HG03521 (cell line): Measurements from ENCODE around the gene TMEM183A.

Experiments
- ATAC-seq: cut with Tn5 transposase; IDR thresholded peaks from one replicate; pipeline ENCODE4 v1.9.1; 2021; ENCODE audit warnings: mild to moderate bottlenecking, moderate library complexity; ENCODE audit not compliant: unreplicated experiment

The TMEM183A gene, protein sequence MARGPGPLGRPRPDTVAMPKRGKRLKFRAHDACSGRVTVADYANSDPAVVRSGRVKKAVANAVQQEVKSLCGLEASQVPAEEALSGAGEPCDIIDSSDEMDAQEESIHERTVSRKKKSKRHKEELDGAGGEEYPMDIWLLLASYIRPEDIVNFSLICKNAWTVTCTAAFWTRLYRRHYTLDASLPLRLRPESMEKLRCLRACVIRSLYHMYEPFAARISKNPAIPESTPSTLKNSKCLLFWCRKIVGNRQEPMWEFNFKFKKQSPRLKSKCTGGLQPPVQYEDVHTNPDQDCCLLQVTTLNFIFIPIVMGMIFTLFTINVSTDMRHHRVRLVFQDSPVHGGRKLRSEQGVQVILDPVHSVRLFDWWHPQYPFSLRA

DNA sequence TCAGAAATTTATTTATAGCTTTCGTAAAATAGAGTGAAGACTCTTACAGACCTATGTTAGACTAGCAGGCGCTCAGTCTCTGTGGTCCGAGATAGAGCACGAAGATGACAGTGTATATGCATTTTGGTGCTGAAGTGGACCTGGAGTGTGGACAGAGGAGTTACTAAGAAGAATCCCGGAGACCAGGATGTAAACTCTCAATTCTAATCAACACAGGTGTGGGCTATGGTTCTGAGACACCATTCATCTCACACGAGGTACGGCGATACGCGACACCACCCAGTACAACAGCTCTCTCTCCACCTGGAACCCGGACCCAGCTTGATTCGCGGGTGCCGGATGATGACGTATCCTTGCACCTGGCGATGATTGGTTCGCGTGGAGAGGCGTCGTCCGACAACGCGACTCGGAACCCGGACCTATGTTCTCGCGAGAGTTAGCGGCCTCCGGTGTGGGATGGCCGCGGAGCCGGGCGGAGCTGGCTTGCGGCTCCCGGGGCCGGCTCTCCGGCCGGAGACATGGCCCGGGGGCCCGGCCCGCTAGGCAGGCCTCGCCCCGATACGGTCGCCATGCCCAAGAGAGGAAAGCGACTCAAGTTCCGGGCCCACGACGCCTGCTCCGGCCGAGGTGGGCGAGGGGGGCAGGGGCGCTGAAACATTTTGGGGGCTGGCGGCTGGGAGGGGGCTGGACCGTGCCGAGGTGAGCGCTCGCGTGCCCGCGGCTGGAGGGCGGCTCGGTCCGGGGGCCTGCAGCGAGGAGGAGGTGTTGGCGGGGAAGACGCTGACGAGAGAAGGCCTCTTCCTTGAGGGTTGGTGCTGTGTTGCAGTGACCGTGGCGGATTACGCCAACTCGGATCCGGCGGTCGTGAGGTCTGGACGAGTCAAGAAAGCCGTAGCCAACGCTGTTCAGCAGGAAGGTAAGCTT is at the start of gene TMEM183A:
Gene TMEM183A (plus strand): TSS at position 427 of the 924 bp plus-strand sequence. CDS start 92 bp downstream, at position 519.
- peak; percentile 92 for ATAC-seq

DNA sequence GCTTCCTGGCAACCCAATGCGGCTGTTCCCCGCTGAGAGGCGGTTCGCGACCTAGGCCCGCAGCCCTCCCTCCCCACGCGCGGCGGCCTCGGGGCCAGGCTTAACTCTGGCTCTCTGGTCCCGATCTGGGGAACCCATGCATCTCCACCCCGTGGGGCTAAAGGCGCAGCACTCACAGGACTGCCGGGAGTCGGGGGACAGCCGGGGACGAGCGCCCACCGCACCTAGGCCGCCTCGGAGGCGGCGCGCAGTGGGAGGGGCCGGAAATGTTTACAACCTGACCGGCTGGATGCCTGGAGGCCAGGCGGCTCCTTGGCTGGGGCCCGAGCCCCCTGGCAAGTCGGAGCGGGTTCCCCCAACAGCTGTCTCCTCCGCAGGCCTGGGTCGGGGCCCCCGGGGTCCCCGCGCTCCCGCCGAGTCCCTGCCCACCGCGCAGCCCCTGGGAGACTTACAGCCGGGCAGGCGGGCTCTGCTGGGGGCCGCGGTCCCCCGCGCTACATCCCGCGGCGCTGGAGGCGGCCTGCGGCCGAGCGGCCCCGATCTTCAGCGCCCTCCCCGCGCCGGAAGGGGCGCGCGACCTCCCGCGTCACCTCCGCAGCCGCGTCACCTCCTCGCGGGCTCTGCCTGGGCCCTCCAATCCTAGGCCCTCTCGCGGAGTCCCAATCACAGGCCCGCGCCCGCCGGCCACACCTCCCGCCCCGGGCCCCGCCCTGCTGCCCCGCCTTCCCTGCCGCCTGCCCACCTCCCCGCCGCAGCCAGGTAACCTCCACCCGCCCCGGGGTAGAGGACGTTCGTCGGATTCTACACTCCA is 49.2 kb upstream of the TMEM183A start, which contains the start of gene ADIPOR1:
Gene ADIPOR1 (minus strand): TSS at position 580 of the 811 bp plus-strand sequence. CDS start 7,242 bp downstream, outside the sequence.
- peak; percentile 97 for ATAC-seq

DNA sequence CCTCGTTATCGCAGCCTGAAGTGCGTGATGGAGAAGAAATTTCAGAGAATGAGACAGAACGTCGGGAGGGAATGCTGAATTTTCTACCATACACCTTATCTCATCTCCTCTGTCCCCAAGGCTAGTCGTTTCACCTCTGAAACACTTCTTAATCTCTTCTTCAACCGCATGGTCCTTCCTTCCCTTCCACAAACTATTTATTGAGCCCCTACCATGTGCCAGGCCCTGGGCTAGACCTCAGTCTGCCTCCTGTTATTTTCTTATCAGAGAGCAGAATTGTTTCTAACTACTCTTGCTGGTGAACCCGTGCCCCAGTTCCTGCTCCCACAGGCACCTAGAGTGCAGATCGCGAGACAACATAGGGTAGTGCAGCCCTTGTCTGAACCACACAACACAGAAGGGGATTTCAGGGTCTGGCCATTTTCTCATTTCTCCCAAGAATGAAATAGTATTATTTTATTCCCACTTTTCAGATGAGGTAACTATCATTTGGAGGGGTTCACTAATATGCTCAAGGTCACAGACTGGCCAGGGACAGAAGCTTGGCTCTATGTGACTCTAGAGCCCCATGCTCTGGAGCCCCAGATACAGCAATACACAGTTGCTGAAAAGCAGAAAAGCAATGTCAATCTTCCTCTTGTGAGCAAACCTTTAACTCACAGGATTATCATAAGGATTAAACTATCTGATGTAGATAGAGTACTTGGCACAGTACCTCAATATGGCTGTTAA is 48.5 kb upstream of the TMEM183A start:
- ATAC-seq: no peak

DNA sequence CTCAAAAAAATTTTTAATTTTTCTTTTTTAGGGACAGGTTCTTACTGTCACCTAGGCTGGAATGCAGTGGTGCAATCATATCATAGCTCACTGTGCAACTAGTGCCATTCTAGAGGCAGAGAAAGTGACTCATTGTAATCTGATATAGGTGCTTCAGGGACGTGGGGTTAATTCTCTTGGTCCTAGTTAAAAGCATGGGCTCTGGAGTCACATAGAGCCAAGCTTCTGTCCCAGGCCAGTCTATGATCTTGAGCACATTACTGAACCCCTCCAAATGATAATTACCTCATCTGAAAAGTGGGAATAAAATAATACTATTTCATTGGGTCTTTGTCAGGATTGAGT is 47.9 kb upstream of the TMEM183A start:
- no peak for ATAC-seq

DNA sequence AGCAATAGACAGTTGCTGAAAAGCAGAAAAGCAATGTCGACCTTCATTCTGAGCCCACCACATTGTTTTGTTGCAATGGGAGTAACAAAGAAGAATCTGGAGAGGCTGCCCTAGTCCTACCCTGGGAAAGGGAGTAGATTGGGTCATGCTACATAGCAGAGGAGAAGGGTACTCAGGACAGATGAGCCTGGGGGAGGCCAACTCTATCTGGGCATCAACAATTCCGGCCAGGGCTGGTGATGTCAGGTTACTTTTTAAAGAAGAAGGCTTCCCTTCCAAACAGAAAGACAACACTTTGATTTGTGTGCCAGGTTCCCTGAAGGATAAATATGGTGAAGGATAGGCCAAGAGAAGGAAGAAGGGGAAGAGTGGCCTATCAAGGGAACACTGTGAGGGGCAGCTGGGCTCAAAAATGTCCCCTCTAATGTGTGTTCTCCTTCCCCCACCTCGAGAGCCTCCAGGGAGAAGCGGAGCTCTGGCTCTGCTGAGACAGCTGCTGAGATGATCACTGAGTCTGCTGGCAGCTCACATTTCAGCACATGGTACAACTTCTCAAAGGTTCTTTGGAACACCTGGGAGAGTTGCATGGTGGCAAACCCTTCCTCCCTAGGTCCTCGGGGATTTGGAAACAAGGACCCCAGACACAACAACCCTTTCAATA is 45.8 kb upstream of the TMEM183A start:
- no peak for ATAC-seq

DNA sequence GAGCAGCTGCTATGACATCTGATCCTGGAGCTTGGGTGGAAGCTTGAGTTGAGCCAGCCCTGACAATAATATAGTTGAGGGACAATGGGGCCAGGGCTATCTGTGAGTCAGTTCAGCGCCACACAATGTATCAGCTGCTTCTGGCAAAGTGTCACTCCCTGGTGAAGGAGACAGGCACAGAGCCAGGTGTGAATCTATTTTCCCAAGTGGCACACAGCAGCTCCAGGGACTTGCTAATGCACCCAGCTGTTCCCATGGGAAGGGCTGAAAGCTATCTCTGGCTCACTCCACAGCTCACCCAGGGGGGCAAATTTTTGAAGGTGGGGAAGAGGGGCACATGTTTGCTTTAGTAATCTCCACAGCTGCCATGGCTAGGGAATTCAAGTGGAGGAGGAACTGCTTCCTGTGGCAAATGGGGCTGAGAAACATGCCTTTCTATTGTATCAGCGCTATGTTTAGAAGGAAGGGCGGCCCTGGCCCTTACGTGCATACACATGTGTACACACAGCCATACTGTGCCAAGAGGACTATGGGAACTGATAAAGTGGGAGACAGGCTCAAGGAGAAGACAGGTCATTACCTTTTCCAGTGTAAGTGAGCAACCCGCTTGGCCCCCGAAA is 42.3 kb upstream of the TMEM183A start:
- ATAC-seq: no peak

DNA sequence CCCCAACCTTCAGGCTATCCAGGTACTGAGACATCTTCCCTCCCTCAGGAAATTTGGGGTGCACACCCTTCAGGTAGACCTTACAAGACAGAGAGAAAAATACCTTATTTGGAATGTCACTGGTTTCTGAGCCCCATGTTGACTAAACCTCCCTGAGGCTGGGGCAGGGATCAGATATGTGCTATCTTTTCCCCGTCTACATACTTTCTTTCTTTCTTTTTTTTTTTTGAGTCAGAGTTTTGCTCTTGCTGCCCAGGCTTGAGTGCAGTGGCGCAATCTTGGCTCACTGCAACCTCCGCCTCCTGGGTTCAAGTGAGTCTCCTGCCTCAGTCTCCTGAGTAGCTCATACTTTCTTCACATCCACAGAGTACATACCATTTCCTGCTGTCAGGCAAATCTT is 41.8 kb upstream of the TMEM183A start:
- ATAC-seq: no peak

DNA sequence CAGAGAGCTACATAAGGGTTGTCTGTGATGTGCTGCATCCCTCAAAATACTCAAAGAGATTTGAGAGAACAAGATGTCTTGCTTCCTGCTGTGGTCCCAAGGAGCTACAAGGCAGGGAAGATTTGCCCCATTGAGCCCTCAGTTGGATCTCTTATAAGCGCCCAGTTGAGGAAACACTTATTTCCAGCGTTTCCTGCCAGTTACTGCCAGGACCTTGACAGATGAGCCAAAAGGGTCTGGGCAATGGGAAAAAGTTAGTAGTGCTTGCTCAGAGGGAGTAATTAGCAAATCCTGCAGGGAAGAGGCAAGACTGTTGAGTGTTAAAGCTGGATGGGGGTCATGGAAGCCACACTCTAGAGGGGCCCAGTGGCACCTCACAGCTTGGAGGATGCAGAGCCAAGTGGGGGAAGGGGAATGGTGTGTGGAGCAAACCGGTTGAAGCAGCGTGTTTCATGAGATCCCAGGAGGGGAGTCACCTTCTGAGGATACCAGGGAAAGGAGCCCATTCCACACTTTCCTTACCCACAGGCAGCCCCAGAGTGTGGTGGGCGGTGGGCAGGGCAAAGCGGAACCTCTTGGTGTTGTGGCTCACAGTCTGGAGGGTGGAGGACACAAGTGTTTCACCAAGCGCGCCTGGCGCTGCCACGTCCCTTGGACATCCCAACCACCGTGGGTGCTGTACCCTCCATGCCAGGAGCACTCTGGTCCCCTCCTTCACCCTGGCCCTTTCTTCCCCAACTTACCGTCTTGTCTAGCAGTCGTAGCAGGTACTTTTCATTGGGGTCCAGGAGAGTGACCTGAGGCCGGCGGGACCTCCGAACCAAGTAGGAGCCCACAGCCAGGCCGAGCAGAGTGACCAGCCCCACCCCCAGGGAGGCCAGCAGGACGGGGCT is 40.9 kb upstream of the TMEM183A start:
- ATAC-seq: no peak

DNA sequence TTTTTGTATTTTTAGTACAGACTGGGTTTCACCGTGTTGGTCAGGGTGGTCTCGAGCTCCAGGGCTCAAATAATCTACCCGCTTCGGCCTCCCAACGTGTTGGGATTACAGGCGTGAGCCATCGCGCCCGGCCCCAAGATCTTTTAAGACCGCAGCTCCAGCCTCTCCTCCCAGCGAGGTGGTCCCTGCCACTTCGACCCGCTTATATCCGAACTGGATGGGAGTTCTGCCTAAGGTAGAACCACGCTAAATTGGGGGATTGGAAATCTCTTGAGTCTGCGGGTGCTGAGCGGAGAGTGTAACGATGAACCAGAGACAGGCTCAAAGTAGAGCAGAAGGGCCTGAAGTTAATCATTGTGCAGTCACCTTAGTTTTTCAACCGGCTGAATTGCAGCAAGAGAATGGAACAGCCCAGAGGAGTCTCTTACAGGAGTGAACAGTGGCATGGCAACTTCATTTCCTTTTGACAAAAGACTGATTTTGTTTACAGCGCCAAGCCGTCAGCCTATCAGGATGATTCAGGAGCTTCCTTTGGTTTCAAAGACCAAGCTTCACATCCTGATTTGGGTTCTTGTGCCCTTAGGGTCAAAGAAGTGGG is 39.4 kb upstream of the TMEM183A start:
- ATAC-seq: peak; percentile 8

DNA sequence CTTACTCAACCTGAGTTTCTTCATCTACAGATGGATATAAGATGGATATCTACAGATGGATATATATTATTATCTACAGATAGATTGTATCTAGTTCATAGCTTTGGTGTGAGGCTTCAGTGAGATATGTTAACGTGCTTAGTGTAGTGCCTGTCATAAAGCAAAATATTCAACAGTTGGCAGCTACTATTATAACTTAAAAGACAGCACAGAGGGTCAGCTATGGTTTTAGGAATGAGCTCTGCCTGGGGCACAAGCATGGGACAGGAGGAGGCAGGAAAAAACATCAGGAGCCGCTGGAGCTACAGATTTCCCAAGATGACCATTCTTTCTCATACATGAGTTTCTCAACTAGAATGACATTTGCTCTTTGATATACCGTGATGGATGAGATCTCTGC is 38.8 kb upstream of the TMEM183A start:
- no peak for ATAC-seq

DNA sequence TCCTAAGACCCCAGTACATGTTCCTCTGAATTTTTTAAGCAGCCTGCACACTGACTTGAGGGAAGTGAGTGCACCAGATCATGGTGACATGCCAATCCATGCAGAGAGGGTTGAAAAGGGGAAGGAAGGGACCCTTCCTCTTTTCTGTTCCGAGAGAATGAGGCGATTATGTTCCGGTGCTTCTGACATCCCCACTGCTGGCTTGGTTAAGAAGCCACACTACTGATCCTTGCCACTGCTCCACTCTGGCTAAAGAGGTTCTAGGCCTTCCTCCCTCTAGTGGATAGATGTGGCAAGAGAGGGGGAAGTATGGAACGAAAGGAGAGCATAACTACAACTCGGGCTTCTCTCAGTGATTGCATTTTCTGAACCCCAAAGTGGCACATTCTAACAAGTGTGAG is 38.3 kb upstream of the TMEM183A start:
- peak; percentile 45 for ATAC-seq

DNA sequence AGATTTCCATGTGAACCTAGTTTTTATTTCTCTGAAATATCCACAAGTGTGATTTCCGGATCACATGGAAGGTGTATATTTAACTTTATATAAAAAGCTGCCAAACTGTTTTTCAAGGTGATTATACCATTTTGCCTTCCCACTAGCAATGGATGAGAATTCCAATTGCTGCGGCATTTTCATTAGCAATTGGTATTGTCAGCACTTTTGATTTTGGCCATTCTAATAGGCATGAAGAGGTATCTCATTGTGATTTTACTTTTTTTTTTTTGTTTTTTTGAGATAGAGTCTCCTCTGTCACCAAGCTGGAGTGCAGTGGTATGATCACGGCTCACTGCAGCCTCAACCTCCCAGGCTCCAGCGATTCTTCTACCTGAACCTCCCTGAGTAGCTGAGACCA is 35.1 kb upstream of the TMEM183A start:
- ATAC-seq: no peak

DNA sequence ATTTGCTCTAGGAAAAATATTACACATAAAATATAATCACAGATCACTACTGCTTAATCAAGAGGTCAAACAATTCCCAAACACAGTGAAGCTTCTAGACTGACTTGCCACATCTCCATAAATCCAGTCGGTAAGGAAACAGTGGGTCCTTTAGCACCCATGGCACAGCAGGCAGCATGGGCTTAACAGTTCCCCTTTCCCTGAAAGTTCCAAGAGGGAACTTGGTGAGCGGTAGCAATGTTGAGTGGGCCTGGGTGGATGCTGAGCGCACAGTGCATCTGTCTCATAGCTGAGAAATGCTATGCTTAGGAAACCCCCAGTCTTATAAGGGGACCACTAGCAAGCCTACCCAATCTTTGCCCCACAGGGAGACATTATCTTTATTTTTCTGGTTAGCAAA is 32.3 kb upstream of the TMEM183A start:
- no peak for ATAC-seq

DNA sequence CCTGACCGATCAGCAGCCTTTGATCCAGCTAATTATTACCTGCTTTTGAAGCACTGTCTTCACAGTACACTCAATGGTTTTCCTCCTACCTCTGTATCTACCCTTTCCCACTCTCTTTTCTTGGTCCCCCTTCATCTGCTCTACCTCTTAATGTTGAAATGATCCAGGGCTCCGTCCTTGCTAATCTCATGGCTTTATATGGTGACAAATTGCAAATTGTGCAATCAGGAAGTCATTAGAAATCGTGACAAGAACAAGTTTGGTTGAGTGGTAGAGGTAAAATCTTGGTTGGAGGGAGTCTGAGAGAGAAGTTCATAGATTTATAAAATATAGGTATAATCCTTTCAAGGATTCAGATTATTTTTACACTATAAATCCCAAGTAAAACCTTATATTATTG is 30.5 kb upstream of the TMEM183A start:
- ATAC-seq: no peak

DNA sequence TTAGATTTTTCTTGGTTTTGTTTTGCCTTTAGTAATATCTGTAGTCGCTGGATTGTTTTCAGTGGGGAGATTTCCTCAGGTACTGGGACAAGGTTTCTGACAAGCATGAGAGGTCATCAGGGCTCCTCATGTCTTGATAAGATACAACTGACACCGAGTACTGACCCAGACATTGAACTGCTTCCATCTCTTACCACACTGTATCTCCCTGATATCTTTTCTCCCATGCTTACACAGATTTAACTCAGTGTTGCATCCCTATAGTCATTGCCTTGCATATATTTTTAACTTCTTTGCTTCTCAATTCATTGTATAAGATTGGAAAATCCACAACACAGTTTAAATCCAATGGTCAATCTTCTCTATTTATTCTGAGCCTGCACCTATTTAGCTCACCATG is 27.7 kb upstream of the TMEM183A start:
- ATAC-seq: no peak

DNA sequence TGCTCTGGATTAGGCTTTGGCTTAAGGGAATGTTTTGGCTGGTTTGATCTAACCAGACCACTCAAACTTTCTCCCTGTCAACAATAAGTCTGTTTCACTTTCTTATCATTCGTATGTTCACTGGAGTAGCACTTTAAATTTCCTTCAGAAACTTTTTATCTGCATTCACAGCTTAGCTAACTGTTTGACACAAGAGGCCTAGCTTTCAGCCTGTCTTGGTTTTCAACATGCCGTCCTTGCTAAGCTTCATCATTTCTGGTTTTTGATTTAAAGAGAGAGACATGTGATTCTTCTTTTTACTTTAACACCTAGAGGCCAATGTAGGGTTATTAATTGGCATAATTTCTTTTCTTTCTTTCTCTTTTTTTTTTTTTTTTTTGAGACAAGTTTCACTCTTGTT is 25.2 kb upstream of the TMEM183A start:
- ATAC-seq: no peak

DNA sequence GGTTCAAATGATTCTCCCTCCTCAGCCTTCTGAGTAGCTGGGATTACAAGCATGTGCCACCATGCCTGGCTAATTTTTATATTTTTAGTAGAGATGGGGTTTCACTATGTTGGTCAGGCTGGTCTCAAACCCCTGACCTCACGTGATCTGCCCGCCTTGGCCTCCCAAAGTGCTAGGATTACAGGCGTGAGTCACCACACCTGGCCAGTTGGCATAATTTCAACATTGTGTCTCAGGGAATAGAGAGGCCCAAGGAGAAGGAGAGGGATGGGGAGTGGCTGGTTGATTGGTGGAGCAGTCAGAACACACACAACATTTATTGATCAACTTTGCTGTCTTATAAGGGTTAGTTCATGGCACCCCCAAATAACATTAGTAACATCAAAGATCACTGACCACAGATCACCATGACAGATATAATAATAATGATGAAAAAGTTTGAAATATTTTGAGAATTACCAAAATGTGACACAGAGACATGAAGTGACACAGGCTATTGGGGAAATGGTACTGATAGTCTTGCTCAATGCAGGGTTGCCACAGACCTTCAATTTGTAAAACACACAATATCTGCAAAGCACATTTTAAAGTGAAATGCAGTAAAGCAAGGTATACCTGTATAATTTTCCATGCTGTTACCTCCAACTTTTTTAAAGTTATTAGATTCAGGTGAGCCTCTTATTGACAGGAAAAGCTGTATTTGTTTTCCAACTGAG is 24.3 kb upstream of the TMEM183A start:
- no peak for ATAC-seq
